H9 (cell line): ENCODE measurements around the gene LAMB1. TPM values are rescaled to one million over a fixed set of nuclear protein-coding genes. Genes with fewer than 3 reads are reported as not detected.

Experiments used
- DNase-seq: peaks from one replicate; pipeline ENCODE4 v3.0.0-alpha.2; 2017
- H2AFZ ChIP-seq: one replicate; pipeline ENCODE4 v1.6.1; 2013; ENCODE audit warnings: mild to moderate bottlenecking, low read length, control low read depth, moderate library complexity
- H2AK5ac ChIP-seq: 2 replicates; pipeline ENCODE4 v1.6.1; 2013; ENCODE audit warnings: low read length, control low read depth, mixed read lengths; ENCODE audit not compliant: insufficient read length
- H2BK120ac ChIP-seq: one replicate; pipeline ENCODE4 v1.6.1; 2013; ENCODE audit warnings: low read depth, mild to moderate bottlenecking, low read length, control low read depth, inconsistent platforms; ENCODE audit not compliant: poor library complexity, severe bottlenecking
- H2BK12ac ChIP-seq: 2 replicates; pipeline ENCODE4 v1.6.1; 2013; ENCODE audit warnings: low read length, control low read depth, mixed read lengths, low read depth; ENCODE audit not compliant: insufficient read length
- H2BK15ac ChIP-seq: 2 replicates; pipeline ENCODE4 v1.6.1; 2013; ENCODE audit warnings: low read depth, low read length, control low read depth
- H2BK20ac ChIP-seq: one replicate; pipeline ENCODE4 v1.6.1; 2013; ENCODE audit warnings: low read depth, mild to moderate bottlenecking, low read length, control low read depth, inconsistent platforms; ENCODE audit not compliant: poor library complexity, severe bottlenecking
- H2BK5ac ChIP-seq: 2 replicates; pipeline ENCODE4 v1.6.1; 2013; ENCODE audit warnings: low read length, control low read depth, mixed read lengths; ENCODE audit not compliant: insufficient read length
- H3K14ac ChIP-seq: 2 replicates; pipeline ENCODE4 v1.6.1; 2013; ENCODE audit warnings: low read length, control low read depth; ENCODE audit not compliant: insufficient read depth
- H3K18ac ChIP-seq: 2 replicates; pipeline ENCODE4 v1.6.1; 2013; ENCODE audit warnings: low read depth, mild to moderate bottlenecking, mixed read lengths, low read length, control low read depth; ENCODE audit not compliant: insufficient read length
- H3K23ac ChIP-seq: 2 replicates; pipeline ENCODE4 v1.6.1; 2013; ENCODE audit warnings: low read length, control low read depth, mixed read lengths, low read depth; ENCODE audit not compliant: insufficient read length
- H3K23me2 ChIP-seq: 2 replicates; pipeline ENCODE4 v1.6.1; 2013; ENCODE audit warnings: low read depth, mild to moderate bottlenecking, mixed read lengths, low read length, control low read depth; ENCODE audit not compliant: insufficient read length, poor library complexity, severe bottlenecking
- H3K27ac ChIP-seq: 2 replicates; pipeline ENCODE4 v1.5.1; 2013; ENCODE audit warnings: low read length, control low read depth, mixed read lengths, low read depth; ENCODE audit not compliant: insufficient read length
- H3K27me3 ChIP-seq: 2 replicates; pipeline ENCODE4 v1.6.1; 2013; ENCODE audit warnings: low read length, control low read depth, inconsistent platforms; ENCODE audit not compliant: insufficient read depth
- H3K4ac ChIP-seq: 2 replicates; pipeline ENCODE4 v1.6.1; 2013; ENCODE audit warnings: low read depth, mild to moderate bottlenecking, control low read depth, inconsistent platforms, low read length, moderate library complexity
- H3K4me1 ChIP-seq: 2 replicates; pipeline ENCODE4 v1.6.1; 2013; ENCODE audit warnings: low read length, control low read depth, inconsistent platforms; ENCODE audit not compliant: insufficient read depth
- H3K4me2 ChIP-seq: 2 replicates; pipeline ENCODE4 v1.6.1; 2013; ENCODE audit warnings: low read length, control low read depth, mixed read lengths; ENCODE audit not compliant: insufficient read length, insufficient read depth
- H3K56ac ChIP-seq: 2 replicates; pipeline ENCODE4 v1.6.1; 2013; ENCODE audit warnings: low read depth, mild to moderate bottlenecking, mixed read lengths, low read length, control low read depth; ENCODE audit not compliant: insufficient read length
- H3K79me1 ChIP-seq: 2 replicates; pipeline ENCODE4 v1.6.1; 2013; ENCODE audit warnings: low read depth, mild to moderate bottlenecking, moderate library complexity, low read length, control low read depth, inconsistent platforms; ENCODE audit not compliant: insufficient read depth, poor library complexity, severe bottlenecking
- H3K79me2 ChIP-seq: 2 replicates; pipeline ENCODE4 v1.6.1; 2013; ENCODE audit warnings: low read length, control low read depth, inconsistent platforms; ENCODE audit not compliant: insufficient read depth
- H3K9ac ChIP-seq: 2 replicates; pipeline ENCODE4 v1.6.1; 2013; ENCODE audit warnings: low read length, control low read depth, mixed read lengths; ENCODE audit not compliant: insufficient read length; ENCODE audit errors: extremely low read depth
- H3K9me3 ChIP-seq: one replicate; pipeline ENCODE4 v1.6.1; 2013; ENCODE audit warnings: low read depth, low read length, inconsistent platforms; ENCODE audit not compliant: control insufficient read depth
- H3T11ph ChIP-seq: one replicate; pipeline ENCODE4 v1.6.1; 2013; ENCODE audit warnings: mild to moderate bottlenecking, low read length, control low read depth, inconsistent platforms
- H4K20me1 ChIP-seq: one replicate; pipeline ENCODE4 v1.6.1; 2013; ENCODE audit not compliant: control insufficient read depth, insufficient read length, insufficient read depth
- H4K5ac ChIP-seq: 2 replicates; pipeline ENCODE4 v1.6.1; 2013; ENCODE audit warnings: low read depth, mild to moderate bottlenecking, mixed read lengths, low read length, control low read depth; ENCODE audit not compliant: insufficient read length
- H4K8ac ChIP-seq: replicated peaks from 2 replicates; pipeline ENCODE4 v1.6.1; 2013; ENCODE audit warnings: low read length, control low read depth, mixed read lengths, low read depth; ENCODE audit not compliant: insufficient read length
- H4K91ac ChIP-seq: 2 replicates; pipeline ENCODE4 v1.6.1; 2013; ENCODE audit warnings: low read depth, mild to moderate bottlenecking, moderate library complexity, mixed read lengths, low read length, control low read depth; ENCODE audit not compliant: insufficient read length
- H3K27ac Mint-ChIP-seq, 3 experiments: 2 replicates in 2 of 3; 3 replicates in 1 of 3; pipeline ENCODE4 v1.8.0; 2020 to 2021; ENCODE audit warnings: mixed read lengths in 3 of 3, mild to moderate bottlenecking in 1 of 3, moderate library complexity in 1 of 3
- H3K27me3 Mint-ChIP-seq: 2 replicates; pipeline ENCODE4 v1.8.0; 2021; ENCODE audit warnings: low read depth, mild to moderate bottlenecking, moderate library complexity, mixed read lengths
- H3K36me3 Mint-ChIP-seq, 3 experiments: 2 replicates in 2 of 3; 3 replicates in 1 of 3; pipeline ENCODE4 v1.8.0; 2020 to 2021; ENCODE audit warnings: low read depth in 3 of 3, mixed read lengths in 3 of 3; ENCODE audit not compliant: insufficient read depth in 1 of 3
- H3K4me1 Mint-ChIP-seq, 2 experiments: 2 replicates each; pipeline ENCODE4 v1.8.0; 2020; ENCODE audit warnings: mixed read lengths in 2 of 2
- H3K4me3 Mint-ChIP-seq, 2 experiments: 2 replicates in 1 of 2; 3 replicates in 1 of 2; pipeline ENCODE4 v1.8.0; 2020 to 2021; ENCODE audit warnings: mild to moderate bottlenecking in 2 of 2, mixed read lengths in 2 of 2, moderate library complexity in 1 of 2
- H3K9me3 Mint-ChIP-seq, 2 experiments: 2 replicates in 1 of 2; 3 replicates in 1 of 2; pipeline ENCODE4 v1.8.0; 2020; ENCODE audit warnings: mild to moderate bottlenecking in 2 of 2, mixed read lengths in 2 of 2, moderate library complexity in 1 of 2
- CTCF ChIP-seq: fragments of 200-600 bp; sonication (generic); conservative IDR thresholded peaks from 3 replicates; pipeline ENCODE4 v1.8.0; 2021; ENCODE audit warnings: antibody characterized with exemption, mild to moderate bottlenecking
- WGBS: extraction: QIAGEN DNeasy Blood & Tissue Kit; methylation state at CpG from one replicate; pipeline ENCODE4 v1.1.7; 2013; ENCODE audit warnings: missing lambda C conversion rate, low lambda C conversion rate, mixed read lengths; ENCODE audit not compliant: insufficient read length; ENCODE audit errors: extremely low coverage; 5-methylcytosine and 5-hydroxymethylcytosine counted together
- total RNA-seq: library from RNA; stranded (reverse); gene quantifications from 2 replicates; pipeline ENCODE4 v1.2.1, GENCODE V29; 2021

Gene LAMB1
- total RNA-seq, 1 experiment from 2014 or later = 75.8 TPM

- Histone ChIP-seq H3K27ac (no peak overlapping the region), H4K20me1 (no peaks in the 10 kb centered on the region), H4K91ac (no peak overlapping the region), H3K14ac (no peak overlapping the region), H3K4ac (no peak overlapping the region), H3K79me2 (no peaks in the 10 kb centered on the region), H3K9ac (no peak overlapping the region), H3K4me1 (no peaks in the 10 kb centered on the region), H2BK15ac (no peak overlapping the region), H3K4me2 (no peak overlapping the region), H3K27me3 (no peaks in the 10 kb centered on the region), H2AK5ac (no peak overlapping the region), H3K9me3 (no peaks in the 10 kb centered on the region), H3T11ph (no peak overlapping the region), H2BK120ac (no peak overlapping the region), H3K23me2 (no peaks in the 10 kb centered on the region), H3K79me1 (no peaks in the 10 kb centered on the region), H3K56ac (no peak overlapping the region), H4K8ac (no peak overlapping the region), H2BK5ac (no peak overlapping the region), H3K23ac (no peak overlapping the region), H3K18ac (no peak overlapping the region), H4K5ac (no peak overlapping the region), H2BK12ac (no peak overlapping the region), H2AFZ (no peak overlapping the region), H2BK20ac (no peak overlapping the region)
- no CpG with 5 or more reads among the region's 6 CpGs for WGBS
- H3K4me1 Mint-ChIP-seq = no peaks in the 10 kb centered on the region
- no peaks in the 10 kb centered on the region for H3K9me3 Mint-ChIP-seq
- no peak for TF ChIP-seq CTCF
- H3K27ac Mint-ChIP-seq = no peak overlapping the region
- no peaks in the 10 kb centered on the region for H3K36me3 Mint-ChIP-seq
- DNase-seq = no peak
- no peak overlapping the region for H3K4me3 Mint-ChIP-seq
- H3K27me3 Mint-ChIP-seq = peaks cover 4% of the 10 kb centered on the region
Measured at GRCh38 chr7:108014747-108015682, 12.1 kb upstream of the LAMB1 start.
